Neural progenitor cell (in vitro differentiated cells): Measurements from ENCODE around the gene DCTPP1.
A peak's percentile ranks its signal among the peaks of the same experiment; 100 is the strongest.

Experiments used
- EZH2 ChIP-seq: fragments of 200-600 bp; sonication (generic); IDR thresholded peaks from 2 replicates; pipeline ENCODE4 v1.6.1; 2017; ENCODE audit warnings: antibody characterized with exemption, mild to moderate bottlenecking, moderate library complexity
- EZH2phosphoT487 ChIP-seq: fragments of 200-600 bp; sonication (generic); IDR thresholded peaks from 2 replicates; pipeline ENCODE4 v1.6.1; 2017; ENCODE audit warnings: antibody characterized with exemption
- TF ChIP-seq, protein P1 (sequence below): fragments of 200-600 bp; sonication (generic); IDR thresholded peaks from 2 replicates; pipeline ENCODE4 v1.5.1; 2017; ENCODE audit warnings: antibody characterized with exemption, mild to moderate bottlenecking

- TF ChIP-seq, protein P1, sequence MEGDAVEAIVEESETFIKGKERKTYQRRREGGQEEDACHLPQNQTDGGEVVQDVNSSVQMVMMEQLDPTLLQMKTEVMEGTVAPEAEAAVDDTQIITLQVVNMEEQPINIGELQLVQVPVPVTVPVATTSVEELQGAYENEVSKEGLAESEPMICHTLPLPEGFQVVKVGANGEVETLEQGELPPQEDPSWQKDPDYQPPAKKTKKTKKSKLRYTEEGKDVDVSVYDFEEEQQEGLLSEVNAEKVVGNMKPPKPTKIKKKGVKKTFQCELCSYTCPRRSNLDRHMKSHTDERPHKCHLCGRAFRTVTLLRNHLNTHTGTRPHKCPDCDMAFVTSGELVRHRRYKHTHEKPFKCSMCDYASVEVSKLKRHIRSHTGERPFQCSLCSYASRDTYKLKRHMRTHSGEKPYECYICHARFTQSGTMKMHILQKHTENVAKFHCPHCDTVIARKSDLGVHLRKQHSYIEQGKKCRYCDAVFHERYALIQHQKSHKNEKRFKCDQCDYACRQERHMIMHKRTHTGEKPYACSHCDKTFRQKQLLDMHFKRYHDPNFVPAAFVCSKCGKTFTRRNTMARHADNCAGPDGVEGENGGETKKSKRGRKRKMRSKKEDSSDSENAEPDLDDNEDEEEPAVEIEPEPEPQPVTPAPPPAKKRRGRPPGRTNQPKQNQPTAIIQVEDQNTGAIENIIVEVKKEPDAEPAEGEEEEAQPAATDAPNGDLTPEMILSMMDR, result peak; percentile 30
- TF ChIP-seq EZH2phosphoT487 (no peak), EZH2 (no peak)
Observed at GRCh38 chr16:30378236-30379157, 51.3 kb downstream of the DCTPP1 start.
